Measurements from ENCODE around the gene KCNN2.

The KCNN2 gene

DNA sequence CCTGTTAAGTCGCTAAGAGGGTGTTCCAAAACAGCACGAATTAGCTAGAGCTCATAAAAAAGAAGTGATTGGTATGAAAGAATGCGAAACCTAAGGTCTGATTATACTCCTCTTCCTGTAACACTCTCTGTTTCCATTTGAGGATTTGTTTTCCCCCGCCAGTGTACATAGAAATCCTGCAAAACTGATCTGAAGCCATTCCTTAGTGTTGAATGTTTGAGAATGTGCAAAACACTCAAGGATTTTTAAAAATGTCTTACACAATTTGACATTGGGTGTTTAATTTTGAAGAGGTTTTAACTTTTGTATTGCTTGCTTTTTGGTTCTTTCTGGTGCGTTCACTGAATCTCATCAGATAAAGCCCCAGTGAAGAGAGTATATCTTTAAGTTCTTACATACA, 105.3 kb downstream of the KCNN2 start:
- Histone ChIP-seq H3K9me3 (ENCODE audit: low read depth, low read length) (no peaks in the 10 kb centered on the region), H3K36me3 (ENCODE audit: insufficient read depth, low read length) (no peaks in the 10 kb centered on the region), H3K27ac (no peak overlapping the region), H3K9ac (ENCODE audit: insufficient read length) (no peak overlapping the region), H3K4me3 (no peak overlapping the region)
- TF ChIP-seq FOXP2 (optimal IDR thresholded peaks at IDR 0.05; ENCODE audit: control extremely low read depth, extremely low read length, insufficient read depth) (no peak), POLR2AphosphoS5 (IDR thresholded peaks at IDR 0.05; ENCODE audit: borderline replicate concordance, low read depth, low read length) (no peak), EZH2 (IDR thresholded peaks at IDR 0.05) (no peak)
- no peak for DNase-seq (ENCODE audit: low read depth, low spot score)

DNA sequence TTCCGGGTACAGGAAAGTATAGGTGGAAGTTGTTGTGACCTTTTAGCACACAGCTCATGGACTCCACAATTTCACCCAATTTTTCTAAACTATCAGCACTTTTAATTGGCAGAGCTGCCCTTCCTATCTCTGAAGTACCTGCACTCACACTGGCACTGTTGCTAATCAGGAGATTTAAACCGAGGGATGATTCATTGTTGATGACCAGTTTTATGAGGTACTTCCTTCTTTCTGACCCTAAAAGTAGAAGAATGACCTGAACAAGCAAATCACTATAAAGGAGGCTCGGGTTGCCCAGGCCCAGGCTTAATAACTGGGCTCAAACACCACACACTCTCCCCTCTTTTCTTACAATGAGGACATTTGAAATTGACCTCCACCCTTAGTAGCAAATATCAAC, 105.9 kb downstream of the KCNN2 start:
- Histone ChIP-seq H3K27ac (no peak overlapping the region), H3K9ac (ENCODE audit: insufficient read length) (no peak overlapping the region), H3K9me3 (ENCODE audit: low read depth, low read length) (no peaks in the 10 kb centered on the region), H3K36me3 (ENCODE audit: insufficient read depth, low read length) (no peaks in the 10 kb centered on the region), H3K4me3 (no peak overlapping the region)
- DNase-seq (ENCODE audit: low read depth, low spot score), result no peak
- no peak for TF ChIP-seq EZH2 (IDR thresholded peaks at IDR 0.05)
- no peak for TF ChIP-seq POLR2AphosphoS5 (IDR thresholded peaks at IDR 0.05; ENCODE audit: borderline replicate concordance, low read depth, low read length)
- TF ChIP-seq FOXP2 (optimal IDR thresholded peaks at IDR 0.05; ENCODE audit: control extremely low read depth, extremely low read length, insufficient read depth), result no peak

DNA sequence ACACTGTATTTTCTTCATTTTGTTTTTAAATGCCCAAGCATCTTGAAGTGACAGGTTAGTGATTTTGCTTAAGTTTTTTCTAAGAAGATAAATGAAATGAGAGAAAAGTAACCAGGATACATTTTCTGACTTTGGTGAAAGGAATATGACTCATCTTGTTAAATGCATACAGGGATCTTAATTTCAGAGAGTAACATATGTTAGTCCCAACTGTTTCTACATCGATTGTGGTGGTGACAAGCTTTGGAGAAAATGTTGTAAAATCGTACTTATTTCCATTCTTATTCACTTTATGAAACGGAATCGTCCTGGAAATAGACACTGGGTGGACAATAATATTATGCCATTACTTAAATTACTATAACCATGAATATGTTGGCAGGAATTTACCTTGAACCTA, 107.5 kb downstream of the KCNN2 start:
- no peak for DNase-seq (ENCODE audit: low read depth, low spot score)
- TF ChIP-seq POLR2AphosphoS5 (IDR thresholded peaks at IDR 0.05; ENCODE audit: borderline replicate concordance, low read depth, low read length) (no peak), EZH2 (IDR thresholded peaks at IDR 0.05) (no peak), FOXP2 (optimal IDR thresholded peaks at IDR 0.05; ENCODE audit: control extremely low read depth, extremely low read length, insufficient read depth) (no peak)
- Histone ChIP-seq H3K4me3 (no peak overlapping the region), H3K9ac (ENCODE audit: insufficient read length) (no peak overlapping the region), H3K27ac (no peak overlapping the region), H3K9me3 (ENCODE audit: low read depth, low read length) (no peaks in the 10 kb centered on the region), H3K36me3 (ENCODE audit: insufficient read depth, low read length) (no peaks in the 10 kb centered on the region)

DNA sequence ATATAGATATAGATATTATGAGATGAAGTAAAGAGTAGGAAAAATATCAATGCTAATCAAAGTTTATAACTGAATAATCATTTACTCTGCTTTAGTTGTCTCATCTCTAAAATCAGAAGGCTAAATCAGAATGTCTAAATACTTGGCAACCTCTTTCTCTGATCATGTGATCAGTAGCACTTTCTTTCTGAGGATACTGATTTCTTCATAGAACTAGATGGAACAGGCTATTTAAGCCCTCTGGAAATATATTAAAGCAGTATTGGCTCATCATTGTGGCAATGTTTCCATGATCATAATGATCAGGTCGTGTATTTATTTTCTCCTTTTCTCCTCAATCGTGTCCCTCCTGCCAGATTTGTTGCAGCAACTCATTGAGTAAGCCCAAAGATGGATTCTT, 109.7 kb downstream of the KCNN2 start:
- Histone ChIP-seq H3K36me3 (ENCODE audit: insufficient read depth, low read length) (no peaks in the 10 kb centered on the region), H3K9ac (ENCODE audit: insufficient read length) (no peak overlapping the region), H3K27ac (no peak overlapping the region), H3K4me3 (no peak overlapping the region), H3K9me3 (ENCODE audit: low read depth, low read length) (no peaks in the 10 kb centered on the region)
- TF ChIP-seq FOXP2 (optimal IDR thresholded peaks at IDR 0.05; ENCODE audit: control extremely low read depth, extremely low read length, insufficient read depth), result no peak
- TF ChIP-seq EZH2 (IDR thresholded peaks at IDR 0.05), result no peak
- TF ChIP-seq POLR2AphosphoS5 (IDR thresholded peaks at IDR 0.05; ENCODE audit: borderline replicate concordance, low read depth, low read length), result no peak
- DNase-seq (ENCODE audit: low read depth, low spot score), result no peak

- H3K36me3 ChIP-seq (ENCODE audit: insufficient read depth, low read length), result no peaks in the 10 kb centered on the region
- H3K9ac ChIP-seq (ENCODE audit: insufficient read length), result no peak overlapping the region
- DNase-seq (ENCODE audit: low read depth, low spot score), result no peak
- H3K9me3 ChIP-seq (ENCODE audit: low read depth, low read length), result no peaks in the 10 kb centered on the region
- H3K27ac ChIP-seq, result no peak overlapping the region
- H3K4me3 ChIP-seq, result no peak overlapping the region
- TF ChIP-seq EZH2 (IDR thresholded peaks at IDR 0.05) (no peak), FOXP2 (optimal IDR thresholded peaks at IDR 0.05; ENCODE audit: control extremely low read depth, extremely low read length, insufficient read depth) (no peak), POLR2AphosphoS5 (IDR thresholded peaks at IDR 0.05; ENCODE audit: borderline replicate concordance, low read depth, low read length) (no peak)
Measured at GRCh38 chr5:114473541-114473940, 111.7 kb downstream of the KCNN2 start.

- Histone ChIP-seq H3K36me3 (ENCODE audit: insufficient read depth, low read length) (no peaks in the 10 kb centered on the region), H3K9ac (ENCODE audit: insufficient read length) (no peak overlapping the region), H3K9me3 (ENCODE audit: low read depth, low read length) (no peaks in the 10 kb centered on the region), H3K4me3 (no peak overlapping the region), H3K27ac (no peak overlapping the region)
- no peak for TF ChIP-seq POLR2AphosphoS5 (IDR thresholded peaks at IDR 0.05; ENCODE audit: borderline replicate concordance, low read depth, low read length)
- TF ChIP-seq FOXP2 (optimal IDR thresholded peaks at IDR 0.05; ENCODE audit: control extremely low read depth, extremely low read length, insufficient read depth), result no peak
- no peak for TF ChIP-seq EZH2 (IDR thresholded peaks at IDR 0.05)
- DNase-seq (ENCODE audit: low read depth, low spot score), result no peak
Measured at GRCh38 chr5:114477816-114478334, 116.0 kb downstream of the KCNN2 start.

GRCh38 chr5:114500756-114501155, 138.9 kb downstream of the KCNN2 start:
- TF ChIP-seq POLR2AphosphoS5 (IDR thresholded peaks at IDR 0.05; ENCODE audit: borderline replicate concordance, low read depth, low read length), result no peak
- TF ChIP-seq EZH2 (IDR thresholded peaks at IDR 0.05), result no peak
- TF ChIP-seq FOXP2 (optimal IDR thresholded peaks at IDR 0.05; ENCODE audit: control extremely low read depth, extremely low read length, insufficient read depth), result no peak
- no peak overlapping the region for H3K27ac ChIP-seq
- no peaks in the 10 kb centered on the region for H3K9me3 ChIP-seq (ENCODE audit: low read depth, low read length)
- no peaks in the 10 kb centered on the region for H3K36me3 ChIP-seq (ENCODE audit: insufficient read depth, low read length)
- H3K4me3 ChIP-seq, result no peak overlapping the region
- no peak for DNase-seq (ENCODE audit: low read depth, low spot score)
- no peak overlapping the region for H3K9ac ChIP-seq (ENCODE audit: insufficient read length)

- Histone ChIP-seq H3K4me3 (no peak overlapping the region), H3K27ac (no peak overlapping the region), H3K9me3 (ENCODE audit: low read depth, low read length) (no peaks in the 10 kb centered on the region), H3K36me3 (ENCODE audit: insufficient read depth, low read length) (no peaks in the 10 kb centered on the region), H3K9ac (ENCODE audit: insufficient read length) (no peak overlapping the region)
- DNase-seq (ENCODE audit: low read depth, low spot score), result no peak
- TF ChIP-seq POLR2AphosphoS5 (IDR thresholded peaks at IDR 0.05; ENCODE audit: borderline replicate concordance, low read depth, low read length), result no peak
- TF ChIP-seq FOXP2 (optimal IDR thresholded peaks at IDR 0.05; ENCODE audit: control extremely low read depth, extremely low read length, insufficient read depth), result no peak
- TF ChIP-seq EZH2 (IDR thresholded peaks at IDR 0.05), result no peak
Measured at GRCh38 chr5:114504560-114504959, 142.7 kb downstream of the KCNN2 start.

DNA sequence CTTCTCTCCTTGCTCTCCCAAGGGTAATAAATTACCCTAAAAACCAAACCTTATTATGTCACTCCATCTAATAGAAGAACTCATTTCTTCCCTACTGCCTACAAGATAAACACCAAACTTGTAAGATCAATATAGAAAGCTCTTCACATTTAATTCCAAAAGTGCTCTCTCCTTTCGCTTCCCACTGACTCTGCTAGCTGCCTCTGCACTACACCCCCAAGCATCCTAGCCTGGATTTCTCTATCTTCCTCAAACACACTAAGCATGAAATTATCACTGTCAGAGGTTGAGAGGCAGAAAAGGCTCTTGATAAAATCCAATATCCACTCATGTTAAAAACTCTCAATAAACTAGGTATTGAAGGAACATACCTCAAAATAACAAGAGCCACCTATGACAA, 162.4 kb downstream of the KCNN2 start:
- Histone ChIP-seq H3K27ac (no peak overlapping the region), H3K4me3 (no peak overlapping the region), H3K36me3 (ENCODE audit: insufficient read depth, low read length) (no peaks in the 10 kb centered on the region), H3K9ac (ENCODE audit: insufficient read length) (no peak overlapping the region), H3K9me3 (ENCODE audit: low read depth, low read length) (no peaks in the 10 kb centered on the region)
- no peak for TF ChIP-seq EZH2 (IDR thresholded peaks at IDR 0.05)
- no peak for TF ChIP-seq POLR2AphosphoS5 (IDR thresholded peaks at IDR 0.05; ENCODE audit: borderline replicate concordance, low read depth, low read length)
- TF ChIP-seq FOXP2 (optimal IDR thresholded peaks at IDR 0.05; ENCODE audit: control extremely low read depth, extremely low read length, insufficient read depth), result no peak
- no peak for DNase-seq (ENCODE audit: low read depth, low spot score)
